CD4-positive, alpha-beta T cell treated with Interleukin-15 for 4 hours (primary cell): ENCODE measurements around the gene UMODL1.

Experiments used
- DNase-seq: peaks from one replicate; pipeline ENCODE4 v3.0.0-alpha.2; 2020; ENCODE audit warnings: low spot score

UMODL1 gene

GRCh38 chr21:42039911-42040351 is 31.2 kb upstream of the UMODL1 start:
- no peak for DNase-seq

- no peak for DNase-seq
Measured at GRCh38 chr21:42040411-42041180, 30.5 kb upstream of the UMODL1 start.

DNA sequence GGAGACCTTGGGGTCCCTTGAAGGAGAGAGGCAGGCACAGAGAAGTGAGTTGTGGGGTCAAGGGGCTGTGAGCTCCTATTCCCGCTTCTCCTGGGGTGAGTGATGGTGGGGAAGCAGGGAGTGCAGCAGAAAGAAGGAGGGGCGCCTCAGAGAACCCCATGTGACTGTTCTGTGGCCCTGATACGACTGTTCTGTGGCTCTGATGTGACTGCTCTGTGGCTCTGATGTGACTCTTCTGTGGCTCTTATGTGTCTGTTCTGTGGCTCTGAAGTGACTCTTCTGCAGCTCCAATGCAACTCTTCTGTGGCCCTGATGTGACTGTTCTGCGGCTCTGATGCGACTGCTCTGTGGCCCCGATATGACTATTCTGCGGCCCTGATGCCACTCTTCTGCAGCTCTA is 29.9 kb upstream of the UMODL1 start:
- DNase-seq: no peak

- DNase-seq: no peak
Measured at GRCh38 chr21:42041711-42042110, 29.4 kb upstream of the UMODL1 start.

- DNase-seq: no peak
Measured at GRCh38 chr21:42042651-42043050, 28.5 kb upstream of the UMODL1 start.

DNA sequence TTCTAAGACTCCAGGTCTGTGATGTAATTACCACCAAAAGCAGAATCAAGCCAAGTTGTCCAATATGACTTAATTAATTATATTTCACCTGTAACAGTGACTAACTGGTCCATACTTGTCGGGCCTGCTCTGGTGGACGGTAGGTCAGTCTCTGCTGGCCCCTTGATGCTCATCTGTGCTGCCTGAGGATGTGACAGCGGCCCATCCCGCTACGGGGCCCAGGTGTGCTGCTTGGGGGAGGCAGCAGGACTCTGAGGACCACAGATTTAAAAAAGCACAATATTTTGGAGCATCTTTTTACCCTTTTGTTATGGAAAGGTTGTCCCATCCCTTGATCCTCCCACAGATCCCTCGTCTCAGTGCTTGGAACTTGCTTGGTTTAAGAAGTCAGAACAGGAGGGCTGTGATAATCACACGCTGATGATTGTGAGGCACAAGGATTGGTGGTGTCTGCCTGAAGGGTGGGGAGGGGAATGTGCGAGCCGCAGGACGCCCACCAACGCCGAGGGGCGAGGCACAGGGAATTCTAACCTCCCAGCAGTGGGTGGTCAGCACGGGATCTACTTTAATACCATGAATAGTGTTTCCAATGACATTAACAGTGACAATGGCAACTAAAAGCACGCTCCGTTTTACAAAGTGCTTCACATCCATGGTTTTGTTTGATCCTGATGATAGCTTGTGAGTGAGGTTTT is 27.8 kb upstream of the UMODL1 start:
- no peak for DNase-seq

- no peak for DNase-seq
Measured at GRCh38 chr21:42043961-42044360, 27.2 kb upstream of the UMODL1 start.

DNA sequence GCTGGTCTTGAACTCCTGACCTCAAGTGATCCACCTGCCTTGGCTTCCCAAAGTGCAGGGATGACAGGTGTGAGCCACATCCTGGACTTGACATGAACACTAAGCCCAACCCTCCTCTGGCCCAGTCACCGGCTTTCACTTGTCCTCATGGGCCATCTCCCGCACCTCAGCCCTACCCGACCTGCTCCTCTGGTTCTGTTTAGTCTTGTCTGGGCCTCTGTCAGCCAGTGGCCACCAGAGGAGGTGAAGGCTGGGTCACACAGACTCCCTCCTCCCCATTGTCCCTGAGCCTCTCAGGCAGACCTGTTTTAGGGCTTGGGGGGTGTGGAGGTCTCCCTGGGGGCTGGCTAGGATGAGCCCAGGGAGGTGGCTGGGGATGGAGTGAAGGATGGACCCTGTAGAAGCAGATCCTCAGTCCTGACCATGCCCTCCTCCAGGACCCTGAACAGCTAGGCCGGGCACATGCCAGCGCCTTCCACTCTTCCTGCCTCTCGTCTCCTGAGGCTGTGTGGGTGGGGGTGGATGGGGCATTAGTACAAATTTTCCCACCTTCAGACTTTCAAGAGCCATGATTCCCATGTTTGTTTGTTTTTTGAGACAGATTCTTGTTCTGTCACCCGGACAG is 26.1 kb upstream of the UMODL1 start:
- DNase-seq: no peak

DNA sequence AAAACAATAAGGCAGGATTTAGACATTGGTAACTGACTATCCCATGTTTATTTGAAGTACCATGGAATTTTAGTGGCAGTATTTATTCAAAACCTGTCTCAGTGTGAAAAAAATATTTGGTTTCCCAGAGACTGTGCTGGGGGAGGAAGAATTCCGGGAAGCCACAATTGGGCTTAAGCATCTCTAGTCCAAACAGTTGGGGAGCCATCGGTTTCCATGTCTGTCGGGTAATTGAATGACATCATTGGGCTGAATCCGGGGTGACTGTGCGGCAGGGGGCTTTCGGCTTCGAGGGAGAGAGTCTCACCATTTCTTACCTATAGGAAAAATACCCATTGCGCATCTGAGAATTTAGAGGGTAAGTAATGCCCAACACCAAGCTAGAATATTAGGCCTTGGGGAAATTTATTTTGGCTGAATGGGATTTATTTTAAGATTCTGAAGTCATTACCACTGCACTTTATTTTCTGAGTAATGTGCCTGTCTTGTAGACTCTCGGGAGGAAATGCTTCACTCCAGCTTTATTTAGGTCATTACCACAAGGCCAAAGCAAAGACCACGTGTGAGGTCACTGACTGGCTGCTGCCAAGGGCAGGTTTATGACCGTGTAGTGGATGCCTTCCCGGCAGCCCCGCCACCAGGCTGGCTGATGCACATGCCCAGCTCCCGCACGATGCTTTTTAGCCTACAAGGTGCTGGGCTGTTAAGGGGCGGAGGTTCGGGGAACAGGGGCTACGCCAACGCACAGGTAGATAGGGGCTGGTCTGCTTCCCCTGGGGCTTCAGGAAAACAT is 23.1 kb upstream of the UMODL1 start:
- DNase-seq: no peak

DNA sequence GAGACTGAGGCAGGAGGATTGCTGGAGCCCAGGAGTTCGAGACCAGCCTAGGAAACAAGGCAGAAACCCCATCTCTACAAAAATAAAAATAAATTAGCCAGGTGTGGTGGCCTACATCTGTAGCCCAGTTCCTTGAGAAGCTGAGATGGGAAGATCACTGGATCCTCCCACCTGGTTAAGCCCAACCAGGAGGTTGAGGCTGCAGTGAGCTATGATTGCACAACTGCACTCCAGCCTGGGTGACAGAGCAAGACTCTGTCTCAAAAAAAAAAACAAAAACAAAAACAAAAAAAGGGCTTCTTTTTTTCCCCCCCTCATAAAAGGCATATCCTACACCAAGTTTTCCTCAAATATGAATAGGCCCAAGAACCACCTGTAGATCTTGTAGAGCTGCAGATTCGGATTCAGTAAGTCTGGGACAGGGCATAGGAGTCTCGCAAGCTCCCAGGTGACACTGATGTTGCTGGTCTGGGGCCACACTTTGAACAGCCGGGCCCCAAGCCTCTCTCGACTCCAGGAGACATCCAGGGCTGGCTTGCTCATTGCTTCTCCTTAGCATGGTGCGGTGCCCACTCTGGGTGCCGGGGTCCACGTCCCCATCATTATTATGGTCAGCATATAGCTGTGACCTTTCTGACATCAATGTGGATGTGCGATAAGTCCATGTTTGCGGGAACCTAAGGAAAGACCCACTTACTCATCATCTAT is 22.1 kb upstream of the UMODL1 start:
- no peak for DNase-seq

GRCh38 chr21:42049578-42050430 is 21.3 kb upstream of the UMODL1 start:
- no peak for DNase-seq

DNA sequence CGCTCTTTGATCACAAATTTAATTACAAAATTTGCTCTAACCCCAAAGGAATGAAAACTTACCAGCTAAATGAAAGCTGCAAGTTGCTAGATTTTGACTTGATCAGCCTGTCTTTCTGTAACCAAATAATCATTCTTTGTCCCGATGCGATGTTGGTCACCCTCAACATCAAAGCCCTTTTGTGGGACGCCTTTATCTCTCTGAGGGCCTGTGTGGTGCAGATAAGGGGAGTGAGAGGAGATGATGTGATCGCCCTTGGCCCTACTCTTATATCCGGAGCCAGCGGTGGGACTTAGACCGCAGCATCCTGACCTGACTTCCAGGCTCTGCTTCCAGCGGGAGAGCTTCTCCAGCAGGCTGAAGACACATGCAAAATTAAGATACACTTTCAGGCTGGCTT is 19.3 kb upstream of the UMODL1 start:
- no peak for DNase-seq

DNA sequence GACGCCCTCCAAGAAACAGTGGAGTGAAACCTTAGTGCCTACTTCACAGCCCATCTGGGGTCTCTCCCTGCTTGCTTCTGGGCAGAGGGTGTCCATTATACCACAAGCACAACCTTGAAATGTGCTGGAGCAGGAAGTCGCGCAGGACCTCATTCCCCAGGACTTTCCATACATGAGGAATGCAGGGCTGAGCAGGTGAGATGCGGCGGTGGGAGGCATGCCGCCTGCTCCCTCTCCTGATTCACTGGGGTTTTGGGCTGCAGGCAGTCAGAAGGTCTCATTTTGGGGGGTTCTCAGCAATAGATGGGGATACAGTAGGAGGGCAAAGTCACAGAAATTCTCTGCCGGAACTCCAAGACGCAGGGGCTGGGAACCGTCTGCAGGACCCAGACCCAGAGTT is 15.7 kb upstream of the UMODL1 start:
- no peak for DNase-seq

DNA sequence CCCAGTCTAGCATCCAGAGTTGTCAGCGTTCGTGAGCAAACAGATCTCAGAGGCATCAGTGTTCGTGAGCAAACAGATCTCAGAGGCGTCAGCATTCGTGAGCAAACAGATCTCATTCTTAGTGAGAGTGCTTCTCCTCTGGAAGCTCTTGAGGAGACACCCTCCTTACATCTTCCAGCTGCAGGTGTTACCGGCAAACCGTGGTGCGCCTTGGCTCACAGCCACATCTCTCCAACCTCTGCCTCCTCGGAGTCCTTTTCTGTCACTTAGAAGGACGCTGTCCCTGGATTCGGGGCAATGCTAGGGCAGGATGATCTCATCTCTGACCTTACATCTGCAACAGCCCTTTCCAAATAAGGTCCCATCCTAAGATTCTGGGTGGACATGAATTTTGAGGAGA is 14.6 kb upstream of the UMODL1 start:
- DNase-seq: no peak

GRCh38 chr21:42056996-42057689 is 14.0 kb upstream of the UMODL1 start:
- DNase-seq: no peak

DNA sequence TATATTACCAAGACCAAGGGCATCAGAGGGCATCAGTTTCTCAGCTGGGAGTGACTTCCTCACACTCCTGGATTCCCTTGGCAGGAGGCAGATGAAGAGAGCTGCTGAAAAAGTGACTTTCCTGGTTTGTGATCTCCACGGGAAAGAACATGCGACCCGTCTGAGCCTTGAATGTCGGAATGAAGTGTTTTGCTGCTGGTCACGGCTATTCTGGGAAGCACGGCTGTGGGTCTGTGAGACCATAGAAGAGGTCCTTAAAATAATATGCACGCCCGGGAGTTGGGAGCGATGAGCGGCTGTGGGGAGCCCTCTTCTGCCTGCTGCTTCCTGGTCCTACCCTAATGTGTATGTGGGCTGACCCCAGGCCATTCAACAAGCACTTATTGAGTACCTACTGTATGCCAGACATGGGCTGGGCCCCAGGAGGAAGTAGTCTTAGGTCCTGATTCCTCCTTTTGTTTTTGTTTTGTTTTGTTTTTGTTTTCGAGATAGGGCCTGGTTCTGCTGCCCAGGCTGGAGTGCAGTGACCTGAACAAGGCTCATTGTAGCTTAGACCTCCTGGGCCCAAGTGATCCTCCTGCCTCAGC is 13.2 kb upstream of the UMODL1 start:
- DNase-seq: no peak

DNA sequence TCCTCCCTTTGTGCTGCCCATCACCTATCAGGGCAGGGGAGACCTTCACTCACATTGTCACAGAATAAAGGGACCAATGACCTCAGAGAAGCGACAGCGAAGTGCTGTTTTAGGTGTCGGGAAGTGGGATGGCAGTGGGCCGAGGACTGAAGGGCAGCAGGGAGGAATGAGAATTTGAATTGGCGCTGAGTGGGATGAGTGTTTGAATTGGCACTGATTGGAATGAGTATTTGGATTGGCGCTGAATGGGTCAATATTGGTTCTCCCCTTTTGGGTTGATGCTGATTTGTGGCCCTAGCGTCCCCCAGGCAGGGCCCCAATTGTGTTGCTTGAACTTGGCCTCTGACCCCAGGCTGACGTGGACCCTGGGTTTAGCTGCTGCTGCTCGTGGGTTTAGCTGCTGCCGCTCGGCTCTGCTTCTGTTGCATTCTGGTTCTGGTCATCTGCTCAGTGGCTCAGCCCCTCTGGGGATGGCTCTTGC is 12.4 kb upstream of the UMODL1 start:
- no peak for DNase-seq

DNA sequence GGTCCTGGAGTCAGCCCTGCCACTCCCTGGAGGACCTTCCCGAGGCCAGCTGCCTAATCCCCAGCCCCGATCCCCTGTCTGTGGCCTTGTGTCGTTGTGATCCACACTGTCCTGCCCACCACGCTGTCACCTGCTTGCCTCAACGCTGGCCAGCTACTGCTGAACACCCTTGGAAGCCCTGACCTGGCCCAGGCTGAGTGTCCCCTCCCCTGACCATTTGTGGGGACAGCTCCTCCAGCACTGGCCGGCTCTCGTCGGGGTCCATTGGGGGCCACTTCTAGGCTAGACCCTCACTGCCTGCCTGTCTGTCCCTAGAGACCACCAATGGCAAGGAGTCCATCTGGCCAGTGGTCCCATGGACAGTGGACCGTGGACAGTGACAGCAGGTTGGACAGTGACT is 12.0 kb upstream of the UMODL1 start:
- DNase-seq: no peak

- no peak for DNase-seq
Measured at GRCh38 chr21:42059721-42060120, 11.4 kb upstream of the UMODL1 start.

DNA sequence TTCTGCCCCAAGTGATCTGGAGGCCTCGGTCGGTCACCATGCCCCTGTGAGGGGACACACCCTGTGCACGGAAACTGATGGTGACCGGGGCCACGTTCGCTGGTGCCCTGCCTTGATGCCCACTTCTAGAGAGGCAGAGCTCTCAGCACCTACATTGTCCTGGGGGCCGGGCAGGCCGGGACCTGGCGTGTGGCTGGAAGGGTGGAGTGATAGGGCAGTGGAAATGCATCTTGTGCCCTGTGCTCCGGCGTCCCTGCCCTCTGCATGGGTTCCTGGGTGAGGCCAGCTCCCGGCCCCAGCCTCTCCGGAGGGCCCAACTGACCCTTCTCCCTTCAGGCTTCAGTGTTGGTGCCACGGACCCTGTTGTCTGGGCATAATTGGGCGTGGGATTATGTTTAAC is 11.0 kb upstream of the UMODL1 start:
- DNase-seq: no peak
